WTC11 (cell line): ENCODE results near the gene YTHDF1. TPM values are rescaled to one million over a fixed set of nuclear protein-coding genes. Genes with fewer than 3 reads are reported as not detected.

ENCODE experiments used
- ATAC-seq: fragments of 200-7000 bp; cut with Tn5 transposase; 2 replicates; pipeline ENCODE4 v1.10.0; 2021; ENCODE audit warnings: mild to moderate bottlenecking, moderate library complexity
- CTCF ChIA-PET: fragments of 300-600 bp; sonication (Branson Sonifier 250); formaldehyde crosslinking; loops from one replicate; lab custom pipeline; 2021; ENCODE audit warnings: antibody characterized with exemption; lab: Charles Lee
- POLR2A ChIA-PET: fragments of 350-600 bp; sonication (Branson Sonifier 250); formaldehyde crosslinking; loops from one replicate; lab custom pipeline; 2021; ENCODE audit warnings: antibody characterized with exemption; lab: Charles Lee
- DNase-seq: peaks from one replicate; pipeline ENCODE4 v3.0.0; 2021; ENCODE audit warnings: low spot score
- H3K27ac Mint-ChIP-seq: 2 replicates; pipeline ENCODE4 v1.8.0; 2021; ENCODE audit warnings: mixed read lengths
- H3K27me3 Mint-ChIP-seq: 2 replicates; pipeline ENCODE4 v1.8.0; 2021; ENCODE audit warnings: low read depth, mild to moderate bottlenecking, moderate library complexity, mixed read lengths
- H3K36me3 Mint-ChIP-seq: 2 replicates; pipeline ENCODE4 v1.8.0; 2021; ENCODE audit warnings: mixed read lengths
- H3K4me1 Mint-ChIP-seq: 2 replicates; pipeline ENCODE4 v1.8.0; 2022; ENCODE audit warnings: mixed read lengths
- H3K4me3 Mint-ChIP-seq: 2 replicates; pipeline ENCODE4 v1.8.0; 2021; ENCODE audit warnings: mild to moderate bottlenecking, moderate library complexity, mixed read lengths
- H3K9me3 Mint-ChIP-seq: 2 replicates; pipeline ENCODE4 v1.8.0; 2021; ENCODE audit warnings: mixed read lengths
- CDX4 ChIP-seq: fragments of 250-450 bp; sonication (Bioruptor Pico); IDR thresholded peaks from 2 replicates; pipeline ENCODE4 v1.9.0; 2021; ENCODE audit warnings: moderate library complexity, mild to moderate bottlenecking, inconsistent platforms, borderline replicate concordance
- CREB1 ChIP-seq: sonication (generic); formaldehyde crosslinking; IDR thresholded peaks from 2 replicates; pipeline ENCODE4 v1.8.0; 2023; ENCODE audit warnings: mild to moderate bottlenecking, missing genetic modification reagents
- FOXK1 ChIP-seq: sonication (generic); formaldehyde crosslinking; IDR thresholded peaks from 2 replicates; pipeline ENCODE4 v1.8.0; 2022; ENCODE audit warnings: mild to moderate bottlenecking, moderate library complexity, missing genetic modification reagents
- GABPB1 ChIP-seq: sonication (generic); formaldehyde crosslinking; IDR thresholded peaks from 2 replicates; pipeline ENCODE4 v1.8.1; 2023; ENCODE audit warnings: mild to moderate bottlenecking, missing genetic modification reagents
- KAT7 ChIP-seq: sonication (generic); formaldehyde crosslinking; IDR thresholded peaks from 2 replicates; pipeline ENCODE4 v1.8.1; 2023; ENCODE audit warnings: missing genetic modification reagents, mild to moderate bottlenecking, borderline replicate concordance
- MXD4 ChIP-seq: fragments of 250-450 bp; sonication (Bioruptor Pico); IDR thresholded peaks from 2 replicates; pipeline ENCODE4 v1.8.0; 2021; ENCODE audit warnings: mild to moderate bottlenecking, moderate library complexity, borderline replicate concordance
- MYBL2 ChIP-seq: sonication (generic); formaldehyde crosslinking; IDR thresholded peaks from 2 replicates; pipeline ENCODE4 v1.8.1; 2023; ENCODE audit warnings: mild to moderate bottlenecking, moderate library complexity, missing genetic modification reagents
- NFATC4 ChIP-seq: fragments of 250-450 bp; sonication (Bioruptor Pico); IDR thresholded peaks from 2 replicates; pipeline ENCODE4 v1.9.0; 2021; ENCODE audit warnings: mild to moderate bottlenecking
- NR3C1 ChIP-seq: sonication (generic); formaldehyde crosslinking; conservative IDR thresholded peaks from 2 replicates; pipeline ENCODE4 v1.8.1; 2023; ENCODE audit warnings: low read depth, mild to moderate bottlenecking, missing genetic modification reagents
- PRDM15 ChIP-seq: sonication (generic); formaldehyde crosslinking; IDR thresholded peaks from 2 replicates; pipeline ENCODE4 v1.8.0; 2022; ENCODE audit warnings: missing genetic modification reagents
- SMAD4 ChIP-seq: sonication (generic); formaldehyde crosslinking; IDR thresholded peaks from 2 replicates; pipeline ENCODE4 v1.8.0; 2022; ENCODE audit warnings: mild to moderate bottlenecking, missing genetic modification reagents
- TEAD4 ChIP-seq: sonication (generic); formaldehyde crosslinking; IDR thresholded peaks from 2 replicates; pipeline ENCODE4 v1.8.0; 2022; ENCODE audit warnings: mild to moderate bottlenecking, missing genetic modification reagents
- USF2 ChIP-seq: sonication (generic); formaldehyde crosslinking; IDR thresholded peaks from 2 replicates; pipeline ENCODE4 v1.8.1; 2023; ENCODE audit warnings: mild to moderate bottlenecking, missing genetic modification reagents, moderate library complexity
- ZNF232 ChIP-seq: sonication (generic); formaldehyde crosslinking; IDR thresholded peaks from 2 replicates; pipeline ENCODE4 v1.8.0; 2022; ENCODE audit warnings: mild to moderate bottlenecking, missing genetic modification reagents
- total RNA-seq: library from RNA; stranded (reverse); gene quantifications from 3 replicates; pipeline ENCODE4 v1.2.3, GENCODE V29; 2021
- TF ChIP-seq, protein P1 (sequence below): fragments of 250-450 bp; sonication (Bioruptor Pico); conservative IDR thresholded peaks from 2 replicates; pipeline ENCODE4 v1.9.0; 2021; ENCODE audit warnings: mild to moderate bottlenecking
- TF ChIP-seq, protein P2 (sequence below): sonication (generic); formaldehyde crosslinking; IDR thresholded peaks from 2 replicates; pipeline ENCODE4 v1.8.0; 2022; ENCODE audit warnings: mild to moderate bottlenecking, missing genetic modification reagents
- TF ChIP-seq, protein P3 (sequence below): sonication (generic); formaldehyde crosslinking; IDR thresholded peaks from 2 replicates; pipeline ENCODE4 v1.8.1; 2022; ENCODE audit warnings: low read depth, missing genetic modification reagents, borderline replicate concordance

YTHDF1 gene
- total RNA-seq, 1 experiment from 2014 or later: 61.3 TPM

- POLR2A ChIA-PET: no interaction called here
- Mint-ChIP-seq H3K9me3 (no peaks in the 10 kb centered on the region), H3K36me3 (no peaks in the 10 kb centered on the region), H3K27ac (no peak overlapping the region), H3K4me1 (peaks cover 10% of the 10 kb centered on the region), H3K4me3 (no peak overlapping the region), H3K27me3 (peaks cover 10% of the 10 kb centered on the region)
- TF ChIP-seq NFATC4 (CRISPR knock-in tag): no peak
- TF ChIP-seq MXD4: no peak
- TF ChIP-seq KAT7 (CRISPR knock-in tag): no peak
- no peak for TF ChIP-seq CREB1 (CRISPR knock-in tag)
- TF ChIP-seq, protein P1, sequence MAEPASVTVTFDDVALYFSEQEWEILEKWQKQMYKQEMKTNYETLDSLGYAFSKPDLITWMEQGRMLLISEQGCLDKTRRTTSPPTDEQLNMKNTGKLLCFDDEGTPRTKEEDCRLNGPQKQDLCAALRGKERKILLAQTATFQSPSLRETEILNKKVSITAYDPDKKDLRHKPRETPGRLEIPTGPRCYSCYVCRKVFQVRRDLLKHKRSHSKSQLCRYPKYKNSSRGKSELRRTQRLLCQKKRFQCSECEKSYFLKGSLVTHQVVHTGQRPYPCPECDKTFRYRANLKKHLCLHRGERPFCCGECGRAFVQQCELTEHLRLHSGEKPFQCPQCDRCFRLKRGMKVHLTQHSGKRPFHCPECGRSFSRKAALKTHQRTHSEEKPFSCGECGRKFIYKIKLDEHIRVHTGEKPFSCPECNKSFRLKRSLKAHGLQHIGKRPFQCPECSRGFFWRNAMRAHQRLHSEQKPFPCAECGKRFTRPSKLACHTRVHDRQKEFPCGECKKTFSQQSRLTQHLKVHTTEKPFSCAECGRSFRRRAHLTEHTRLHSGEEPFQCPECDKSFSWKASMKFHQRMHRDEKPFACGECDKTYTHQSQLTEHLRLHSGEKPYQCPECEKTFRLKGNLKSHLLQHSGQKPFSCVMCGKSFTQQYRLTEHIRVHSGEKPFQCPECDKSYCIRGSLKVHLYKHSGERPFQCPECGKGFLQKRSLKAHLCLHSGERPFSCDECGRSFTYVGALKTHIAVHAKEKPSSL (CRISPR knock-in tag): no peak
- CTCF ChIA-PET: interaction anchor here (0.8 to 1.5 kb wide), 4 partner anchors 9 to 37 kb away, joined by 4 to 5 read pairs (median 4); partner anchors contain the start of gene ARFGAP1
- ATAC-seq (no peak; the same call in 1 of the 2 replicates), DNase-seq (no peak)
These were observed 45.3 kb upstream of the YTHDF1 start for GRCh38 chr20:63261060-63261794.

GRCh38 chr20:63260521-63260920, 44.6 kb upstream of the YTHDF1 start:
- ATAC-seq (no peak), DNase-seq (no peak)
- TF ChIP-seq USF2 (no peak), SMAD4 (CRISPR knock-in tag) (no peak), NR3C1 (CRISPR knock-in tag) (no peak), PRDM15 (CRISPR knock-in tag) (no peak), CDX4 (CRISPR knock-in tag) (no peak), ZNF232 (CRISPR knock-in tag) (no peak), FOXK1 (CRISPR knock-in tag) (no peak), TEAD4 (CRISPR knock-in tag) (no peak), MYBL2 (CRISPR knock-in tag) (no peak), GABPB1 (CRISPR knock-in tag) (no peak)
- TF ChIP-seq, protein P2, sequence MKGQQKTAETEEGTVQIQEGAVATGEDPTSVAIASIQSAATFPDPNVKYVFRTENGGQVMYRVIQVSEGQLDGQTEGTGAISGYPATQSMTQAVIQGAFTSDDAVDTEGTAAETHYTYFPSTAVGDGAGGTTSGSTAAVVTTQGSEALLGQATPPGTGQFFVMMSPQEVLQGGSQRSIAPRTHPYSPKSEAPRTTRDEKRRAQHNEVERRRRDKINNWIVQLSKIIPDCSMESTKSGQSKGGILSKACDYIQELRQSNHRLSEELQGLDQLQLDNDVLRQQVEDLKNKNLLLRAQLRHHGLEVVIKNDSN (CRISPR knock-in tag): no peak
- TF ChIP-seq, protein P3, sequence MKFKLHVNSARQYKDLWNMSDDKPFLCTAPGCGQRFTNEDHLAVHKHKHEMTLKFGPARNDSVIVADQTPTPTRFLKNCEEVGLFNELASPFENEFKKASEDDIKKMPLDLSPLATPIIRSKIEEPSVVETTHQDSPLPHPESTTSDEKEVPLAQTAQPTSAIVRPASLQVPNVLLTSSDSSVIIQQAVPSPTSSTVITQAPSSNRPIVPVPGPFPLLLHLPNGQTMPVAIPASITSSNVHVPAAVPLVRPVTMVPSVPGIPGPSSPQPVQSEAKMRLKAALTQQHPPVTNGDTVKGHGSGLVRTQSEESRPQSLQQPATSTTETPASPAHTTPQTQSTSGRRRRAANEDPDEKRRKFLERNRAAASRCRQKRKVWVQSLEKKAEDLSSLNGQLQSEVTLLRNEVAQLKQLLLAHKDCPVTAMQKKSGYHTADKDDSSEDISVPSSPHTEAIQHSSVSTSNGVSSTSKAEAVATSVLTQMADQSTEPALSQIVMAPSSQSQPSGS (CRISPR knock-in tag): no peak
- H3K36me3 Mint-ChIP-seq: no peaks in the 10 kb centered on the region
- H3K27ac Mint-ChIP-seq: no peak overlapping the region
- ChIA-PET CTCF (interaction anchor here (0.8 to 2.0 kb wide), 6 partner anchors 8 to 121 kb away, joined by 4 to 6 read pairs (median 4); partner anchors contain the start of gene ARFGAP1), POLR2A (no interaction called here)
- H3K4me3 Mint-ChIP-seq: no peak overlapping the region
- H3K9me3 Mint-ChIP-seq: no peaks in the 10 kb centered on the region
- H3K27me3 Mint-ChIP-seq: peaks cover 16% of the 10 kb centered on the region
- H3K4me1 Mint-ChIP-seq: peaks cover 15% of the 10 kb centered on the region
